Measurements from ENCODE around the gene TBCCD1. TPM values are rescaled to one million over a fixed set of nuclear protein-coding genes. Genes with fewer than 3 reads are reported as not detected.

TBCCD1 gene
- total and polyA plus RNA-seq, 2 of the 8 experiments (the other 6 are each of a cell fraction or from before 2014, with no cell fraction given): 11.3 to 13.9 TPM

DNA sequence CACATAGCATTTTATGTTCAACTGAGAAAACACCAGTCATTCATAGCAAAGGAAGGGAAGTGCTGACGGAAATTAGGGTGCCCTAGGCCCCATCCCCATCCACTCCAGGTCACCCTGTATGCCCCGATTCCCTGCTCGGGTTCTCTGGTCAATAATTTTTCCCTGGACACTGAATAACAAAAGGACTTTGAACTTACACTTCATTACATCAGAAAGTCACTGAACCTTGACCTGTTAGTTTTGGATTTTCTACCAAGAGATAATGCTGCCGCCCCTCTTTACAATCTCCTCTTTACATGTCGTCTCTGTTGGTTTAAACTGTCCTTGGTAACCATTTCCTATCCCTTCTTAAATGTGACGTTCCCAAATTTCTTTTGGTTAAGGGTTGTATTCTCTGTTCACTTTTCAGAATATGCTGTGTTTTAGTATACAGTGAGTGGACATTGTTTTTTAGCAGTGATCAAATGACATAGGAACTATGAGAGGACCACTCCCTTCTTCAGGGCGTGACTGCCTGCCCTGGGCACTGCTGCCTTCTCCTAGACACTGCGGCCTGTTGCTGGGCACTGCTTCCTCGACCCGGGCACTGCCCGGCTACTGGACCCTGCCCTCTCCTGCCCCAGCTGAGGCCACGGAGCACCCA is 32.1 kb upstream of the TBCCD1 start:
- H2BK12ac ChIP-seq (ENCODE audit: low read depth, low read length): no peak overlapping the region
- H3K4me3 ChIP-seq (ENCODE audit: extremely low read depth in 1 of 4, insufficient read depth in 2 of 4, low read depth in 3 of 4, low read length in 4 of 4): no peak overlapping the region
- FAIRE-seq (no peak), DNase-seq (ENCODE audit: low read depth in 1 of 2, low spot score in 2 of 2) (no peak)
- H3K4ac ChIP-seq (replicated peaks; ENCODE audit: insufficient read length, low read depth, low read length): no peak overlapping the region
- H3K79me2 ChIP-seq (ENCODE audit: control insufficient read depth in 1 of 2, insufficient read depth in 2 of 2, low read length in 2 of 2): no peaks in the 10 kb centered on the region
- no peaks in the 10 kb centered on the region for H3K36me3 ChIP-seq (ENCODE audit: control insufficient read depth in 2 of 4, insufficient read depth in 4 of 4, low read length in 3 of 4)
- H4K5ac ChIP-seq (ENCODE audit: insufficient read length, low read depth, low read length): no peak overlapping the region
- H4K91ac ChIP-seq (replicated peaks; ENCODE audit: insufficient read length, low read length): no peak overlapping the region
- H4K8ac ChIP-seq (ENCODE audit: extremely low read depth, insufficient read depth, low read length): no peak overlapping the region
- H3K23me2 ChIP-seq (ENCODE audit: low read depth, low read length): no peaks in the 10 kb centered on the region
- H3K56ac ChIP-seq (replicated peaks; ENCODE audit: insufficient read length, low read depth, low read length): peak overlapping the region; percentile 39
- H2BK20ac ChIP-seq (ENCODE audit: low read length): no peak overlapping the region
- H3K79me1 ChIP-seq (ENCODE audit: low read depth, low read length): no peaks in the 10 kb centered on the region
- H3K4me2 ChIP-seq (ENCODE audit: insufficient read depth in 1 of 2, low read depth in 2 of 2, low read length in 2 of 2): no peak overlapping the region
- H2AK5ac ChIP-seq (ENCODE audit: low read depth, low read length): no peak overlapping the region
- H2BK5ac ChIP-seq (ENCODE audit: low read depth, low read length): no peak overlapping the region; the same call in 1 of the 2 replicates
- no peak for TF ChIP-seq POLR2AphosphoS5 (IDR thresholded peaks at IDR 0.05; ENCODE audit: low read depth, low read length)
- TF ChIP-seq POLR2A (IDR thresholded peaks at IDR 0.05; ENCODE audit: control extremely low read depth in 1 of 2, low read depth in 2 of 2, low read length in 2 of 2): no peak
- no peak for TF ChIP-seq HDAC2 (IDR thresholded peaks at IDR 0.05; ENCODE audit: borderline replicate concordance in 1 of 2, low read depth in 2 of 2, low read length in 2 of 2)
- no peak for TF ChIP-seq SP1 (IDR thresholded peaks at IDR 0.05; ENCODE audit: low read depth, low read length)
- ChIA-PET CTCF (ENCODE audit: partially characterized antibody) (interaction anchor here (23.7 kb wide), 1 partner anchor 15 kb away, joined by 333 read pairs; the partner anchor contains the start of gene AHSG), POLR2A (ENCODE audit: partially characterized antibody) (interaction anchor here (1.0 to 5.4 kb wide), 2 partner anchors 16 to 185 kb away, joined by 3 to 34 read pairs; partner anchors contain the start of gene EIF4A2)
- no peak overlapping the region for H3K9ac ChIP-seq (replicated peaks in 1 of 4; ENCODE audit: extremely low read depth in 1 of 4, low read depth in 3 of 4, low read length in 3 of 4)
- H3K4me1 ChIP-seq (replicated peaks in 1 of 4; ENCODE audit: control insufficient read depth in 3 of 4, insufficient read depth in 4 of 4, low read length in 3 of 4): no peaks in the 10 kb centered on the region
- no peaks in the 10 kb centered on the region for H4K20me1 ChIP-seq (replicated peaks in 1 of 2; ENCODE audit: control insufficient read depth in 1 of 2, insufficient read depth in 2 of 2, low read length in 2 of 2)
- H3K14ac ChIP-seq (ENCODE audit: insufficient read length): no peak overlapping the region
- no peak overlapping the region for H2AFZ ChIP-seq (ENCODE audit: low read length)
- H2BK120ac ChIP-seq (replicated peaks; ENCODE audit: low read depth, low read length): no peak overlapping the region
- no peak overlapping the region for H3K23ac ChIP-seq (ENCODE audit: insufficient read length)
- H3K18ac ChIP-seq (ENCODE audit: extremely low read depth, low read length): no peak overlapping the region
- no peak overlapping the region for H3K27ac ChIP-seq (ENCODE audit: low read depth, low read length)
- H2BK15ac ChIP-seq (ENCODE audit: low read length): no peak overlapping the region
- H3K9me3 ChIP-seq (ENCODE audit: insufficient read depth in 2 of 2, low read depth in 1 of 2, low read length in 1 of 2): no peaks in the 10 kb centered on the region
- WGBS, 2 experiments (ENCODE audit: extremely low coverage in 1 of 2, insufficient coverage in 1 of 2, insufficient read length in 1 of 2, insufficient replicate concordance in 2 of 2, low coverage in 1 of 2, low lambda C conversion rate in 2 of 2, missing lambda C conversion rate in 1 of 2): 82% methylated on average over 12 of the region's 12 CpGs; no CpG with 5 or more reads in 1 of the 2 experiments
- H3K27me3 ChIP-seq (replicated peaks in 1 of 4; ENCODE audit: control insufficient read depth in 3 of 4, extremely low read depth in 1 of 4, insufficient read depth in 3 of 4, low read length in 3 of 4): no peaks in the 10 kb centered on the region; a peak in 1 of 7 replicates
